H1 (cell line): ENCODE measurements around the gene C2orf92. TPM values are rescaled to one million over a fixed set of nuclear protein-coding genes. Genes with fewer than 3 reads are reported as not detected.
"Not testable (repeated sequence)": the region's sequence is repeated elsewhere in the genome, so short reads cannot be mapped to it uniquely, and the experiment has no call there.

Experiments
- CTCF ChIA-PET: fragments of 300-600 bp; sonication (Branson Sonifier 250); formaldehyde crosslinking; loops from one replicate; lab custom pipeline; 2021; ENCODE audit not compliant: partially characterized antibody; lab: Charles Lee
- POLR2A ChIA-PET: fragments of 300-600 bp; sonication (Branson Sonifier 250); formaldehyde crosslinking; loops from one replicate; lab custom pipeline; 2021; ENCODE audit warnings: inconsistent platforms; ENCODE audit not compliant: partially characterized antibody; lab: Charles Lee
- DNase-seq, 2 experiments: peaks; one replicate each; pipeline versions ENCODE4 v3.0.0 to v3.0.0-alpha.2; 2010 to 2022; ENCODE audit warnings: low spot score in 2 of 2, low read depth in 1 of 2, mixed read lengths in 1 of 2
- FAIRE-seq: peaks from 2 replicates; lab custom pipeline; 2011; peaks lifted over from hg19 to GRCh38; lab: Jason Lieb, UNC
- H2AFZ ChIP-seq: 2 replicates; pipeline ENCODE4 v1.8.1; 2012; ENCODE audit warnings: low read length, inconsistent platforms
- H2AK5ac ChIP-seq: 2 replicates; pipeline ENCODE4 v1.6.1; 2013; ENCODE audit warnings: low read depth, low read length
- H2BK120ac ChIP-seq: replicated peaks from 2 replicates; pipeline ENCODE3; 2013; ENCODE audit warnings: low read depth, low read length, inconsistent platforms
- H2BK12ac ChIP-seq: 2 replicates; pipeline ENCODE4 v1.6.1; 2013; ENCODE audit warnings: low read depth, low read length
- H2BK15ac ChIP-seq: 2 replicates; pipeline ENCODE4 v1.6.1; 2013; ENCODE audit warnings: low read length
- H2BK20ac ChIP-seq: 2 replicates; pipeline ENCODE4 v1.6.1; 2013; ENCODE audit warnings: low read length
- H2BK5ac ChIP-seq: 2 replicates; pipeline ENCODE4 v1.6.1; 2013; ENCODE audit warnings: low read depth, low read length
- H3K14ac ChIP-seq: 2 replicates; pipeline ENCODE4 v1.6.1; 2013; ENCODE audit warnings: inconsistent platforms; ENCODE audit not compliant: insufficient read length
- H3K18ac ChIP-seq: 2 replicates; pipeline ENCODE4 v1.6.1; 2013; ENCODE audit warnings: low read length; ENCODE audit errors: extremely low read depth
- H3K23ac ChIP-seq: 2 replicates; pipeline ENCODE4 v1.6.1; 2013; ENCODE audit warnings: inconsistent platforms; ENCODE audit not compliant: insufficient read length
- H3K23me2 ChIP-seq: 2 replicates; pipeline ENCODE4 v1.6.1; 2013; ENCODE audit warnings: low read depth, low read length
- H3K27ac ChIP-seq: 2 replicates; pipeline ENCODE4 v1.6.1; 2011; ENCODE audit warnings: low read depth, low read length, inconsistent platforms
- H3K27me3 ChIP-seq, 4 experiments: replicated peaks in 1 of 4; 1 replicate in 1 of 4; 2 replicates in 3 of 4; pipeline versions ENCODE4 v1.6.1 to v1.8.1; 2011 to 2013; ENCODE audit warnings: low read length in 3 of 4, mild to moderate bottlenecking in 3 of 4, inconsistent platforms in 2 of 4, mixed read lengths in 2 of 4, moderate library complexity in 1 of 4; ENCODE audit not compliant: control insufficient read depth in 3 of 4, insufficient read depth in 3 of 4; ENCODE audit errors: extremely low read depth in 1 of 4
- H3K36me3 ChIP-seq, 4 experiments: 2 replicates each; pipeline versions ENCODE4 v1.6.1 to v1.8.1; 2011 to 2013; ENCODE audit warnings: mild to moderate bottlenecking in 4 of 4, low read length in 3 of 4, moderate library complexity in 2 of 4, control low read depth in 1 of 4, inconsistent platforms in 1 of 4; ENCODE audit not compliant: insufficient read depth in 4 of 4, control insufficient read depth in 2 of 4
- H3K4ac ChIP-seq: replicated peaks from 2 replicates; pipeline ENCODE3; 2013; ENCODE audit warnings: low read length, low read depth, mixed read lengths, inconsistent platforms; ENCODE audit not compliant: insufficient read length
- H3K4me1 ChIP-seq, 4 experiments: replicated peaks in 1 of 4; 1 replicate in 1 of 4; 2 replicates in 3 of 4; pipeline versions ENCODE4 v1.6.1 to v1.8.1; 2011 to 2013; ENCODE audit warnings: low read length in 3 of 4, inconsistent platforms in 2 of 4, mixed read lengths in 1 of 4; ENCODE audit not compliant: insufficient read depth in 4 of 4, control insufficient read depth in 3 of 4
- H3K4me2 ChIP-seq, 2 experiments: 2 replicates each; pipeline versions ENCODE4 v1.6.1 to v1.8.1; 2011 to 2013; ENCODE audit warnings: low read depth in 2 of 2, low read length in 2 of 2, control low read depth in 1 of 2, inconsistent platforms in 1 of 2, mild to moderate bottlenecking in 1 of 2; ENCODE audit not compliant: insufficient read depth in 1 of 2
- H3K4me3 ChIP-seq, 4 experiments: fragments of 200-600, 300-600 bp in 1 of 4; sonication (generic), shearing (Covaris generic), sonication (Bioruptor Twin) in 1 of 4; 2 replicates each; pipeline versions ENCODE4 v1.5.1 to v1.8.1; 2011 to 2016; ENCODE audit warnings: low read length in 4 of 4, low read depth in 3 of 4, control low read depth in 2 of 4, inconsistent platforms in 2 of 4, mild to moderate bottlenecking in 2 of 4, mixed read lengths in 1 of 4, moderate library complexity in 1 of 4; ENCODE audit not compliant: insufficient read depth in 2 of 4; ENCODE audit errors: extremely low read depth in 1 of 4
- H3K56ac ChIP-seq: replicated peaks from 2 replicates; pipeline ENCODE3; 2013; ENCODE audit warnings: low read depth, mild to moderate bottlenecking, mixed read lengths, low read length, inconsistent platforms; ENCODE audit not compliant: insufficient read length
- H3K79me1 ChIP-seq: 2 replicates; pipeline ENCODE4 v1.6.1; 2013; ENCODE audit warnings: low read depth, low read length, control low read depth
- H3K79me2 ChIP-seq, 2 experiments: 2 replicates each; pipeline versions ENCODE4 v1.6.1 to v1.8.1; 2012 to 2013; ENCODE audit warnings: low read length in 2 of 2, mild to moderate bottlenecking in 2 of 2, inconsistent platforms in 1 of 2; ENCODE audit not compliant: insufficient read depth in 2 of 2, control insufficient read depth in 1 of 2
- H3K9ac ChIP-seq, 4 experiments: replicated peaks in 1 of 4; 1 replicate in 1 of 4; 2 replicates in 3 of 4; pipeline versions ENCODE4 v1.6.1 to v1.8.1; 2011 to 2013; ENCODE audit warnings: low read depth in 3 of 4, low read length in 3 of 4, control low read depth in 2 of 4, mild to moderate bottlenecking in 2 of 4, moderate library complexity in 2 of 4, inconsistent platforms in 1 of 4; ENCODE audit errors: extremely low read depth in 1 of 4
- H3K9me3 ChIP-seq, 2 experiments: 2 replicates each; pipeline versions ENCODE4 v1.6.1 to v1.8.1; 2012 to 2013; ENCODE audit warnings: mild to moderate bottlenecking in 2 of 2, moderate library complexity in 2 of 2, control low read depth in 1 of 2, inconsistent platforms in 1 of 2, low read depth in 1 of 2, low read length in 1 of 2, mixed read lengths in 1 of 2; ENCODE audit not compliant: insufficient read depth in 2 of 2
- H4K20me1 ChIP-seq, 2 experiments: replicated peaks in 1 of 2; 2 replicates each; pipeline versions ENCODE3 to v1.8.1; 2011 to 2013; ENCODE audit warnings: inconsistent platforms in 2 of 2, low read length in 2 of 2, mild to moderate bottlenecking in 1 of 2; ENCODE audit not compliant: insufficient read depth in 2 of 2, control insufficient read depth in 1 of 2
- H4K5ac ChIP-seq: 2 replicates; pipeline ENCODE4 v1.6.1; 2013; ENCODE audit warnings: low read length, low read depth, mixed read lengths, inconsistent platforms; ENCODE audit not compliant: insufficient read length
- H4K8ac ChIP-seq: 2 replicates; pipeline ENCODE4 v1.8.0; 2013; ENCODE audit warnings: mild to moderate bottlenecking, moderate library complexity, low read length, inconsistent platforms; ENCODE audit not compliant: insufficient read depth; ENCODE audit errors: extremely low read depth
- H4K91ac ChIP-seq: replicated peaks from 2 replicates; pipeline ENCODE3; 2013; ENCODE audit warnings: low read length, mixed read lengths, inconsistent platforms; ENCODE audit not compliant: insufficient read length
- WGBS, 2 experiments: shearing (Covaris generic) in 1 of 2; methylation state at CpG; one replicate each; pipeline versions ENCODE4 v1.1.6 to v1.1.7; 2013 to 2015; ENCODE audit warnings: low lambda C conversion rate in 2 of 2, mixed read lengths in 2 of 2, inconsistent platforms in 1 of 2, low coverage in 1 of 2, missing lambda C conversion rate in 1 of 2; ENCODE audit not compliant: insufficient replicate concordance in 2 of 2, insufficient coverage in 1 of 2, insufficient read length in 1 of 2; ENCODE audit errors: extremely low coverage in 1 of 2, missing lambda C conversion rate in 1 of 2; 5-methylcytosine and 5-hydroxymethylcytosine counted together
- polyA plus RNA-seq, 7 experiments: library from polyadenylated mRNA; depleted of rRNA in 3 of 7; stranded (reverse) in 5 of 7; unstranded in 2 of 7; fragments of >200 nt in 5 of 7; fragments of 200-250 nt in 2 of 7; gene quantifications; 1 replicate in 5 of 7; 2 replicates in 1 of 7; 4 replicates in 1 of 7; pipeline versions ENCODE4 v1.2.1 to v1.2.3, GENCODE V29; 2011 to 2013; ENCODE audit warnings: missing spikeins in 2 of 7, mixed read lengths in 2 of 7
- total RNA-seq: library from RNA; stranded (reverse); fragmentation: NEBNext Ultra II Directional; extraction: Animal tissue kit (Norgen Biotek cat#: 25700); gene quantifications from 2 replicates; pipeline ENCODE4 v1.2.1, GENCODE V29; 2021

C2orf92 gene
- total and polyA plus RNA-seq, 2 of the 8 experiments (the other 6 are each of a cell fraction or from before 2014, with no cell fraction given), result 2.3 to 3.7 TPM

DNA sequence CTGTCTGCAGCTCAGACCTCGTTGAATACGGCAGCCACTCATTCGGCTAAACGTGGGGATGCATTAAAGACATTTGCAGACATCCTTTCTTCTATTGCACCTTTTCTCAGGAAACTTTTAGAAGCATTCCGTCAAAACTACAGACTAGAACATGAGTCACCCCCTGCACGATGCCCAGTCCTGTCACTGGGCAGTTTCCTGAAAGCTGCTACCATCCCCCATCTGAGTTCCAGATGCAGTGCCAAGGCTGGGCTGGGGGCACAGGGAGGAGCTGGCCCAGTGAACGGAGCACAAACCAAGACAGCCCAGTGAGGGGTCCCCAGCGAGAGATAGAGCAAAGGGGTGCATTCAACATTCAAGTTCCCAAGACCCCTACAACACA lies 43.5 kb upstream of the C2orf92 start:
- WGBS, 2 experiments, result 87% methylated on average over 8 of the region's 8 CpGs; no CpG with 5 or more reads in 1 of the 2 experiments
- not testable (repeated sequence) for FAIRE-seq
- POLR2A ChIA-PET, result interaction anchor here (2.0 kb wide), 1 partner anchor 20 kb away, joined by 6 read pairs; the partner anchor contains the start of gene COX5B

More for the DNA sequence above, 43.5 kb upstream of the C2orf92 start:
- H2BK5ac ChIP-seq, H3K4me2 ChIP-seq, H3K23ac ChIP-seq, H2AFZ ChIP-seq, H4K20me1 ChIP-seq, H3K18ac ChIP-seq, H2BK15ac ChIP-seq, H2BK120ac ChIP-seq, H3K9me3 ChIP-seq, H4K5ac ChIP-seq, H3K27me3 ChIP-seq, H3K79me2 ChIP-seq, H3K27ac ChIP-seq, H4K91ac ChIP-seq, H3K36me3 ChIP-seq, H3K4me3 ChIP-seq, H2AK5ac ChIP-seq, H3K79me1 ChIP-seq, H4K8ac ChIP-seq, H3K9ac ChIP-seq, H3K56ac ChIP-seq, H2BK20ac ChIP-seq, H3K4me1 ChIP-seq, DNase-seq, H3K23me2 ChIP-seq, H2BK12ac ChIP-seq, H3K14ac ChIP-seq, H3K4ac ChIP-seq: not testable (repeated sequence)
- CTCF ChIA-PET, result interaction anchor here (1.1 kb wide), 2 partner anchors 39 to 114 kb away, joined by 3 to 5 read pairs; no protein-coding TSS in a partner anchor
